Activated T-cell treated with anti-CD3 and anti-CD28 coated beads, Interleukin-2, amount 50 U/mL, for 24 hours (primary cell): Measurements from ENCODE around the gene ARMC5.

Experiments
- DNase-seq: peaks from one replicate; pipeline ENCODE4 v3.0.0-alpha.2; 2020
- H3K27ac Mint-ChIP-seq: 2 replicates; pipeline ENCODE4 v1.8.0; 2020; ENCODE audit warnings: mild to moderate bottlenecking, mixed read lengths
- H3K27me3 Mint-ChIP-seq: 2 replicates; pipeline ENCODE4 v1.8.0; 2020; ENCODE audit warnings: mixed read lengths
- H3K36me3 Mint-ChIP-seq: 2 replicates; pipeline ENCODE4 v1.8.0; 2020; ENCODE audit warnings: low read depth, mixed read lengths
- H3K4me1 Mint-ChIP-seq: 2 replicates; pipeline ENCODE4 v1.8.0; 2020; ENCODE audit warnings: low read depth, mixed read lengths
- H3K4me3 Mint-ChIP-seq: 2 replicates; pipeline ENCODE4 v1.8.0; 2020; ENCODE audit warnings: mild to moderate bottlenecking, moderate library complexity, mixed read lengths
- H3K9me3 Mint-ChIP-seq: 2 replicates; pipeline ENCODE4 v1.8.0; 2020; ENCODE audit warnings: mixed read lengths

ARMC5 gene

DNA sequence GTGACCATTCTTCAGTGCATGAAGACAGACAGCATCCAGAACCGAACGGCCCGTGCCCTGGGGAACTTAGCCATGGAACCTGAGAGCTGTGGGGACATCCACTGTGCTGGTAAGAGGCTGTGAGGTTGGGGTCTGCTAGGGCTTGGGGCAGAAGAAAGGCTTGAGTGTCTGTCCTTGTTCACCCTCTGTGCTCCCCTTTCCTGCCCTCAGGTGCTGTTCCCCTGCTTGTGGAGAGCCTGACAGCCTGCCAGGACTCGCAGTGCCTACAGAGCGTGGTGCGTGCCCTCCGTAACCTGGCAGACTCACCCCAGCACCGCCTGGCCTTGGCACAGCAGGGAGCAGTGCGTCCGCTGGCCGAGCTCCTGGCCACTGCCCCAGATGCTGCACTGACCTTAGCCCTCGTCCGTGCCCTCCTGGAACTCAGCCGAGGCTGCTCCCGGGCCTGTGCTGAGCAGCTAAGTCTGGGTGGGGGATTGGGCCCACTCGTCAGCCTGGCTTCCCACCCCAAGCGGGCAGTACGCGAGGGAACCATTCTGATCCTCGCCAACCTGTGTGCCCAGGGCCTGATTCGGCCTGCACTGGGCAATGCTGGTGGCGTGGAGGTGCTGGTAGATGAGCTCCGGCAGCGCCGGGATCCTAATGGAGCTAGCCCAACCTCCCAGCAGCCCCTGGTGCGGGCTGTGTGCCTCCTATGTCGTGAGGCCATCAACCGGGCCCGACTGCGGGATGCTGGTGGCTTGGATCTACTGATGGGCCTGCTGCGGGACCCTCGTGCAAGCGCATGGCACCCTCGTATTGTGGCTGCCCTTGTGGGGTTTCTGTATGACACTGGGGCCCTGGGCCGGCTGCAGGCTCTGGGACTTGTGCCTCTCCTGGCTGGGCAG, 2.9 kb downstream of the ARMC5 start:
- H3K4me1 Mint-ChIP-seq = peaks cover 30% of the 10 kb centered on the region
- H3K27ac Mint-ChIP-seq = no peak overlapping the region
- peaks cover 61% of the 10 kb centered on the region for H3K36me3 Mint-ChIP-seq
- no peaks in the 10 kb centered on the region for H3K27me3 Mint-ChIP-seq
- no peak overlapping the region for H3K4me3 Mint-ChIP-seq
- H3K9me3 Mint-ChIP-seq = no peaks in the 10 kb centered on the region
- no peak for DNase-seq

DNA sequence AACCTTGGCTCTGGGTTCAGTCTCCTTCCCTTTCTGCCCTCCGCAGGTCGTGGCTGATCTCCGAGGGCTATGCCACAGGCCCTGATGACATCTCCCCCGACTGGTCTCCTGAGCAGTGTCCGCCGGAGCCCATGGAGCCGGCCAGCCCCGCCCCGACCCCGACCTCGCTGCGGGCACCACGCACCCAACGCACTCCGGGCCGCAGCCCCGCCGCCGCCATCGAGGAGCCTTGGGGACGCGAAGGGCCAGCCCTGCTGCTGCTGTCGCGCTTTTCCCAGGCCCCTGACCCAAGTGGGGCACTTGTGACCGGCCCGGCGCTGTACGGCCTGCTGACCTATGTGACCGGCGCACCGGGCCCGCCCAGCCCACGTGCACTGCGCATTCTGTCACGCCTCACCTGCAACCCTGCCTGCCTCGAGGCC, 5.1 kb downstream of the ARMC5 start:
- no peak overlapping the region for H3K4me3 Mint-ChIP-seq
- peaks cover 30% of the 10 kb centered on the region for H3K4me1 Mint-ChIP-seq
- H3K36me3 Mint-ChIP-seq = peaks cover 50% of the 10 kb centered on the region
- no peak for DNase-seq
- H3K27me3 Mint-ChIP-seq = no peaks in the 10 kb centered on the region
- H3K27ac Mint-ChIP-seq = no peak overlapping the region
- H3K9me3 Mint-ChIP-seq = no peaks in the 10 kb centered on the region

- H3K27me3 Mint-ChIP-seq = no peaks in the 10 kb centered on the region
- H3K27ac Mint-ChIP-seq = no peak overlapping the region
- H3K36me3 Mint-ChIP-seq = peaks cover 50% of the 10 kb centered on the region
- H3K4me1 Mint-ChIP-seq = peaks cover 29% of the 10 kb centered on the region
- no peaks in the 10 kb centered on the region for H3K9me3 Mint-ChIP-seq
- no peak overlapping the region for H3K4me3 Mint-ChIP-seq
- no peak for DNase-seq
Measured at GRCh38 chr16:31464781-31465260, 5.5 kb downstream of the ARMC5 start.

DNA sequence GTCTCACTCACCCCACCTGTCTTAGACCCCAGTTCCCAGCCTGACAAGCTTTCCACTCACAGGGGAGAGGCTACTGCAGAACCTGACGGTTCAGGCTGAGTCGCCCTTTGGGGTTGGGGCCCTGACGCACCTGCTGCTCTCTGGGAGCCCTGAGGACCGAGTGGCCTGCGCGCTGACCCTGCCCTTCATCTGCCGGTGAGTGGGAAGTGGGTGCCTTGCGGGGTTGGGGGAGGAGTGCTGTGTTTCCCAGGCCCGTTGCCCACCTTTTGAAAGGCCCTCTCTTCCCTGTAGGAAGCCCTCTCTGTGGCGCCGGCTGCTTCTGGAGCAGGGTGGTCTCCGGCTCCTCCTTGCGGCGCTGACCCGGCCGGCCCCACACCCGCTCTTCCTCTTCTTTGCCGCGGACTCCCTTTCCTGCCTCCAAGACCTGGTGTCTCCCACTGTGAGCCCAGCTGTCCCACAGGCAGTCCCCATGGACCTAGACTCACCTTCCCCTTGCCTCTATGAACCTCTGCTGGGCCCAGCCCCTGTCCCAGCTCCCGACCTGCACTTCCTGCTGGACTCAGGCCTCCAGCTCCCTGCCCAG, 6.6 kb downstream of the ARMC5 start:
- no peaks in the 10 kb centered on the region for H3K9me3 Mint-ChIP-seq
- no peak overlapping the region for H3K4me3 Mint-ChIP-seq
- H3K27ac Mint-ChIP-seq = no peak overlapping the region
- no peaks in the 10 kb centered on the region for H3K27me3 Mint-ChIP-seq
- peaks cover 20% of the 10 kb centered on the region for H3K4me1 Mint-ChIP-seq
- peaks cover 50% of the 10 kb centered on the region for H3K36me3 Mint-ChIP-seq
- no peak for DNase-seq

- Mint-ChIP-seq H3K36me3 (peaks cover 50% of the 10 kb centered on the region), H3K4me3 (no peak overlapping the region), H3K9me3 (no peaks in the 10 kb centered on the region), H3K27me3 (peaks cover 5% of the 10 kb centered on the region), H3K27ac (peak overlapping the region; percentile 78), H3K4me1 (peaks cover 16% of the 10 kb centered on the region)
- DNase-seq = no peak
Measured at GRCh38 chr16:31466381-31466841, 7.1 kb downstream of the ARMC5 start.

DNA sequence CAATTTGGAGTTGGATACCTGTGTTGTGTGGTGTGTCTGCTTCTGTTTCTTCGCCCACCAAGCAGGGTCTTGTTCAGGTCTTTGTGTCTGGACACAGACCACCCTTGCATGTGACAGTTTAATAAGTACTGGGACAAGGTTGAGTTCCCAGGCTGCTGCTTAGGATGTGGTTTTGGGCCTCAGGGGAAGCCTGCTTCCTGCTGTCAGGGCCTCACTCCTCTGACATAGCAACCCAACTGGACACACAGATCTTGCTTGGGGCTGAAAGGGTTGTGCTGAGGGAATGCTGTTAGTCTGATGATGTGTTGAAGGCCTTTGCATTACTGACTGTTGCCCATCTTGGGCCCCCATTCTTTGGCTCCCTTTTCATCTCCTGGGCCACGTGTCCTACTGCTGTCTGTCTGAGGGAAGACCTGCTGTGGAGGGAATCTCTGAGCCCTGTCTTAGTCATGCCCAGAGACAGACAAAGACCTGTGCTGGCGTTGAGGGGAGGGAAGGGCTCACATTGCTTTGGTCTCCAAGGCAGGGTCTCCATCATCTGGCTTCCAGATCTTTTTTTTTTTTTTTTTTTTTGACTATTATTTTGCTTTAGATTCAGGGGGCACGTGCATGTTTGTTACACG, 8.0 kb downstream of the ARMC5 start:
- no peak overlapping the region for H3K4me3 Mint-ChIP-seq
- peaks cover 16% of the 10 kb centered on the region for H3K4me1 Mint-ChIP-seq
- peaks cover 7% of the 10 kb centered on the region for H3K27me3 Mint-ChIP-seq
- DNase-seq = no peak
- no peaks in the 10 kb centered on the region for H3K9me3 Mint-ChIP-seq
- peaks cover 47% of the 10 kb centered on the region for H3K36me3 Mint-ChIP-seq
- peak overlapping the region; percentile 78 for H3K27ac Mint-ChIP-seq

- H3K4me3 Mint-ChIP-seq = no peak overlapping the region
- H3K27ac Mint-ChIP-seq = no peak overlapping the region
- H3K27me3 Mint-ChIP-seq = peaks cover 13% of the 10 kb centered on the region
- peaks cover 21% of the 10 kb centered on the region for H3K4me1 Mint-ChIP-seq
- DNase-seq = no peak
- H3K36me3 Mint-ChIP-seq = peaks cover 41% of the 10 kb centered on the region
- no peaks in the 10 kb centered on the region for H3K9me3 Mint-ChIP-seq
Measured at GRCh38 chr16:31467858-31468257, 8.6 kb downstream of the ARMC5 start.

- Mint-ChIP-seq H3K27ac (no peak overlapping the region), H3K4me3 (no peak overlapping the region), H3K36me3 (peaks cover 17% of the 10 kb centered on the region), H3K9me3 (no peaks in the 10 kb centered on the region), H3K27me3 (peaks cover 24% of the 10 kb centered on the region), H3K4me1 (peaks cover 22% of the 10 kb centered on the region)
- DNase-seq = no peak
Measured at GRCh38 chr16:31470615-31471014, 11.3 kb downstream of the ARMC5 start.

GRCh38 chr16:31471241-31471874, 12.1 kb downstream of the ARMC5 start:
- peaks cover 10% of the 10 kb centered on the region for H3K36me3 Mint-ChIP-seq
- no peak overlapping the region for H3K27ac Mint-ChIP-seq
- no peaks in the 10 kb centered on the region for H3K9me3 Mint-ChIP-seq
- peaks cover 28% of the 10 kb centered on the region for H3K4me1 Mint-ChIP-seq
- no peak overlapping the region for H3K4me3 Mint-ChIP-seq
- no peak for DNase-seq
- peaks cover 31% of the 10 kb centered on the region for H3K27me3 Mint-ChIP-seq

DNA sequence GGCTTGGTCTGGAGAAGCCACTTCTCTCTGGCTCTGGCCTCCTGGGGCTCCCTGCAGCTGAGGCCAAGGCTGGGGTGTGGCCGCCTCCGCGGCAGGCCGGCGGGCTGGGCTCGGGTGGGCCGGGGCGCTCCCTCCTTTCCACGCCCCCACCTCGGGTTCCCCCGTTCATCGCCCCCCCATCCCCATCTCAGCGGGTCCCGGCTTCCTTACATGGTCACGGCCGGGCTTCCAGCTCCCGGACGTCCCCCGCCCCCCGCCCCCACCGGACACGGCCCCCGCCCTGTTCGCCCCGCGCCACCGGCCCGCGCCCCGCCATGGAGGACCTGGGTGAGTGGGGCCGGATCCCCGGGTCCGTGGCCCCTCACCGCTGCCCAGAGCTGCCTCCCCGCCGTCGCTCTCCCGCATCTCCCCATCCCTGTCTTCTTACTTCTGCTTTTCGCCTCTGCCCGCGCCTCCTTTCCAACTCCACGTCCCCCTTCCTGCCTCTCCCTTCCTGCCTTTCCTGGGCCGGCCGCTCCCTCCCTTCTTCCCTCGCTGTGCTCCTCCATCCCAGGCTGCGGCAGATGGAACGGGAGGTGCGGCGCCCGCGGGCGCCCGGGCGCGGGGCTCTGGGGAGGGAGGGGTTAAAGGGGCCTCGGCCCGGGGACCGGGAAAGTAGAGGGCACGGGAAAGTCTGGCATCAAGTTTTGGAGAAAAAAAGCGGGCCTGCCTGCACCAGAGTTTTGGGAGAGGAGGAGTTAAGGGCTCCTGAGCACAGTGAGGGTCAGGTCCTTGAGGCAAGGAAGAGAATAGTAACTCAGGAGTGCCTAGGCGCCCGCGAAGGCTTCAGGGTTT, 12.8 kb downstream of the ARMC5 start, which contains the start of gene TGFB1I1:
TSS of gene TGFB1I1 (plus strand) at position 278 of the 834 bp plus-strand sequence. CDS start at position 315, 37 bp downstream.
- peaks cover 33% of the 10 kb centered on the region for H3K27me3 Mint-ChIP-seq
- no peak for DNase-seq
- no peaks in the 10 kb centered on the region for H3K9me3 Mint-ChIP-seq
- no peak within 1 kb of the TSS for H3K27ac Mint-ChIP-seq
- peaks cover 5% of the 10 kb centered on the region for H3K36me3 Mint-ChIP-seq
- peak within 1 kb of the TSS; percentile 70 for H3K4me3 Mint-ChIP-seq
- H3K4me1 Mint-ChIP-seq = peaks cover 29% of the 10 kb centered on the region

- H3K27me3 Mint-ChIP-seq = peaks cover 33% of the 10 kb centered on the region
- no peaks in the 10 kb centered on the region for H3K36me3 Mint-ChIP-seq
- peak; percentile 60 for DNase-seq
- H3K27ac Mint-ChIP-seq = no peak overlapping the region
- no peaks in the 10 kb centered on the region for H3K9me3 Mint-ChIP-seq
- peaks cover 29% of the 10 kb centered on the region for H3K4me1 Mint-ChIP-seq
- peak overlapping the region; percentile 70 for H3K4me3 Mint-ChIP-seq
Measured at GRCh38 chr16:31472709-31473203, 13.5 kb downstream of the ARMC5 start.

GRCh38 chr16:31473264-31473984, 14.1 kb downstream of the ARMC5 start:
- no peaks in the 10 kb centered on the region for H3K36me3 Mint-ChIP-seq
- H3K27me3 Mint-ChIP-seq = peaks cover 33% of the 10 kb centered on the region
- DNase-seq = no peak
- H3K4me3 Mint-ChIP-seq = no peak overlapping the region
- H3K4me1 Mint-ChIP-seq = peaks cover 29% of the 10 kb centered on the region
- no peak overlapping the region for H3K27ac Mint-ChIP-seq
- H3K9me3 Mint-ChIP-seq = no peaks in the 10 kb centered on the region

DNA sequence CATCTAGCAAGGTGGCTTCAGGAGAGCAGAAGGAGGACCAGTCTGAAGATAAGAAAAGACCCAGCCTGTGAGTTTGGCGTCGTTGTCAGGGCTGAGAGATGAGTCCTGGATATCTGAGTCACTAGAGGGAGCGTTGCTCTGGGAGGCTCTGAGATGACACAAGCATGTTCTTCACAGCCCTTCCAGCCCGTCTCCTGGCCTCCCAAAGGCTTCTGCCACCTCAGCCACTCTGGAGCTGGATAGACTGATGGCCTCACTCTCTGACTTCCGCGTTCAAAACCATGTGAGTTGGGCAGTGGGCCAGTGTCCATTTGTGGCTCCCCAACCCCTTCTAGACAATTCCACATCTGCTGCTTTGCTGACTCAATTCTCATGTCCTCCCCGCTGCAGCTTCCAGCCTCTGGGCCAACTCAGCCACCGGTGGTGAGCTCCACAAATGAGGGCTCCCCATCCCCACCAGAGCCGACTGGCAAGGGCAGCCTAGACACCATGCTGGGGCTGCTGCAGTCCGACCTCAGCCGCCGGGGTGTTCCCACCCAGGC, 14.9 kb downstream of the ARMC5 start:
- Mint-ChIP-seq H3K27ac (no peak overlapping the region), H3K4me3 (no peak overlapping the region), H3K36me3 (no peaks in the 10 kb centered on the region), H3K4me1 (peaks cover 29% of the 10 kb centered on the region), H3K27me3 (peaks cover 33% of the 10 kb centered on the region), H3K9me3 (no peaks in the 10 kb centered on the region)
- no peak for DNase-seq
